Gastroesophageal sphincter (tissue), 3 donors: ENCODE results near the gene SETDB1.

Experiments
- CTCF ChIP-seq, 4 experiments: fragments of 200-600 bp in 2 of 4; fragments of 450-650 bp in 2 of 4; sonication (generic) in 1 of 4; IDR thresholded peaks; one replicate each; pipeline ENCODE4 v1.5.1; 2017 to 2019; ENCODE audit warnings: antibody characterized with exemption in 4 of 4, mild to moderate bottlenecking in 2 of 4, moderate library complexity in 2 of 4
- EP300 ChIP-seq: sonication (generic); formaldehyde crosslinking; IDR thresholded peaks from one replicate; pipeline ENCODE4 v1.6.1; 2017; ENCODE audit warnings: antibody characterized with exemption, mild to moderate bottlenecking
- POLR2A ChIP-seq, 2 donors: fragments of 450-650 bp; IDR thresholded peaks; one replicate each; pipeline ENCODE4 v1.6.1; 2017; ENCODE audit warnings: antibody characterized with exemption in 2 of 2, mild to moderate bottlenecking in 2 of 2, moderate library complexity in 1 of 2
- POLR2AphosphoS5 ChIP-seq: sonication (generic); formaldehyde crosslinking; IDR thresholded peaks from one replicate; pipeline ENCODE4 v1.6.1; 2017; ENCODE audit warnings: antibody characterized with exemption

GRCh38 chr1:150955280-150955679, 29.1 kb downstream of the SETDB1 start:
- TF ChIP-seq CTCF (IDR thresholded peaks at IDR 0.05) (no peak), POLR2AphosphoS5 (no peak), POLR2A (IDR thresholded peaks at IDR 0.05) (no peak), EP300 (no peak)
